ENCODE measurements around the gene IFNL1. TPM values are rescaled to one million over a fixed set of nuclear protein-coding genes. Genes with fewer than 3 reads are reported as not detected.

IFNL1 gene
- total and polyA plus RNA-seq, 9 of the 15 experiments (the other 6 are each of a cell fraction or from before 2014, with no cell fraction given), result not detected

GRCh38 chr19:39345956-39346355, 49.7 kb downstream of the IFNL1 start:
- 79% methylated on average over 1 of the region's 1 CpG for WGBS (ENCODE audit: insufficient coverage, low coverage, missing lambda C conversion rate)
- Histone ChIP-seq H3K4me3 (no peak overlapping the region), H3K9me3 (replicated peaks; ENCODE audit: control insufficient read depth, insufficient read depth, low read depth, low read length) (no peaks in the 10 kb centered on the region), H3K4me1 (replicated peaks in 1 of 2; ENCODE audit: control insufficient read depth in 2 of 2, insufficient read depth in 2 of 2, low read length in 2 of 2) (peaks cover 36 to 39% of the 10 kb centered on the region in 2 experiments), H4K20me1 (replicated peaks; ENCODE audit: control insufficient read depth, insufficient read depth, low read length) (peaks cover 28% of the 10 kb centered on the region), H3K27ac (ENCODE audit: extremely low read depth, low read depth, low read length) (no peak overlapping the region), H3K79me2 (ENCODE audit: control insufficient read depth, insufficient read depth, low read length) (peaks cover 83% of the 10 kb centered on the region), H2AFZ (ENCODE audit: low read depth, low read length) (no peak overlapping the region), H3K27me3 (ENCODE audit: control insufficient read depth in 2 of 2, insufficient read depth in 2 of 2, low read length in 2 of 2) (no peaks in the 10 kb centered on the region), H3K9me1 (ENCODE audit: control insufficient read depth, insufficient read depth, low read length) (peaks cover 12% of the 10 kb centered on the region), H3K4me2 (ENCODE audit: insufficient read depth, low read length) (no peak overlapping the region), H3K9ac (ENCODE audit: insufficient read depth in 1 of 2, low read depth in 2 of 2, low read length in 2 of 2) (peak overlapping the region in 1 of 2 experiments; percentile 47; a peak in 1 of 4 replicates), H3K36me3 (ENCODE audit: control insufficient read depth, insufficient read depth, low read length) (peaks cover 63% of the 10 kb centered on the region)
- intact Hi-C loops (cut with micrococcal nuclease) (loop anchor here (2.0 kb wide), 1 partner anchor 45 kb away; the partner anchor contains the start of genes MED29 and PAF1), in situ Hi-C loops (cut with MboI) (no loop called here)
- ChIA-PET CTCF (ENCODE audit: low intra/inter-chr PET ratio) (no interaction called here), POLR2A (interaction anchor here (0.5 to 1.2 kb wide), 5 partner anchors 10 to 801 kb away, joined by 3 to 5 read pairs (median 4); partner anchors contain the start of genes MED29 and PAF1)
- no peak for DNase-seq (ENCODE audit: extremely low read depth in 1 of 4, low spot score in 3 of 4)
- TF ChIP-seq GATA2 (CRISPR knock-in tag; IDR thresholded peaks at IDR 0.05) (no peak), EWSR1 (IDR thresholded peaks at IDR 0.05; ENCODE audit: borderline replicate concordance, low read depth, partially characterized antibody) (no peak), CTCF (IDR thresholded peaks at IDR 0.05 in 2 of 3, conservative IDR thresholded peaks at IDR 0.05 in 1 of 3; ENCODE audit: insufficient read depth in 2 of 3, low read depth in 1 of 3, low read length in 3 of 3) (peak in 2 of 3 experiments; percentile 16 to 28; a peak in 1 of 6 replicates), SUPT5H (IDR thresholded peaks at IDR 0.05) (no peak), POLR2AphosphoS2 (IDR thresholded peaks at IDR 0.05; ENCODE audit: low read length) (no peak), ZNF780A (CRISPR knock-in tag; IDR thresholded peaks at IDR 0.05) (no peak), DPF2 (IDR thresholded peaks at IDR 0.05) (no peak)
- TF ChIP-seq, protein P1, sequence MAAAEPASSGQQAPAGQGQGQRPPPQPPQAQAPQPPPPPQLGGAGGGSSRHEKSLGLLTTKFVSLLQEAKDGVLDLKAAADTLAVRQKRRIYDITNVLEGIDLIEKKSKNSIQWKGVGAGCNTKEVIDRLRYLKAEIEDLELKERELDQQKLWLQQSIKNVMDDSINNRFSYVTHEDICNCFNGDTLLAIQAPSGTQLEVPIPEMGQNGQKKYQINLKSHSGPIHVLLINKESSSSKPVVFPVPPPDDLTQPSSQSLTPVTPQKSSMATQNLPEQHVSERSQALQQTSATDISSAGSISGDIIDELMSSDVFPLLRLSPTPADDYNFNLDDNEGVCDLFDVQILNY (CRISPR knock-in tag; IDR thresholded peaks at IDR 0.05), result no peak
- no peak for ATAC-seq
- no peak for FAIRE-seq
- no TSS peak for BruUV-seq (replicated peaks)
